ENCODE measurements around the gene MAGI1.

GRCh38 chr3:66052721-66053549, 14.2 kb upstream of the MAGI1 start:
- TF ChIP-seq CTCF (IDR thresholded peaks at IDR 0.05) (no peak), POLR2A (IDR thresholded peaks at IDR 0.05) (no peak)

Data from uterus (tissue), 2 donors.